ENCODE data around the gene TMEM245.

- TF ChIP-seq POLR2AphosphoS5 (IDR thresholded peaks at IDR 0.05; ENCODE audit: low read depth, low read length), result no peak
- TF ChIP-seq POLR2A (IDR thresholded peaks at IDR 0.05; ENCODE audit: low read depth, low read length), result no peak
These were observed 54.6 kb downstream of the TMEM245 start for GRCh38 chr9:109064963-109065702.
